ENCODE data around the gene CCR5AS.

Gene CCR5AS

DNA sequence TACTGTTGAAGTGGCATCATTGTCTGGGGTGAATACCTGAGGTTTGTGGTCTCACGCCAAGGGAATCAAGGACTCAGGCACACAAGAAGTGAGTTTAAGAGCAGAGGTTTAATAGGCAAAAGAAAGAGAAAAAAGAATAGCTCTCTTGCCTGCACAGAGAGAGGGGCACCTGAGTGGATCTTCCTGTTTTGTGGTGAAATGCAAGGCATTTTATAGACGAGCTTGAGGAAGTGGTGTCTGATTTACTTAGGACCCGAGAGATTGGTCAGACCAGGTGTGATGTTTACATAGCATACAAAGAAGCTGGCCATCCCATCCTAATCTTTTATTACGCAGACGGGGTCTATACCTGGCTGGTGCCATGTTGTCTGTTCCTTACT lies 22.9 kb downstream of the CCR5AS start:
- no peak overlapping the region for H3K27ac ChIP-seq (ENCODE audit: low read length, poor library complexity, severe bottlenecking)
- H3K79me1 ChIP-seq (replicated peaks; ENCODE audit: low read length, poor library complexity, severe bottlenecking), result no peaks in the 10 kb centered on the region
- H3K18ac ChIP-seq (ENCODE audit: low read depth in 1 of 2, low read length in 2 of 2), result no peak overlapping the region
- H2BK12ac ChIP-seq (ENCODE audit: low read length in 2 of 2), result no peak overlapping the region
- H3K4me2 ChIP-seq (ENCODE audit: low read length, poor library complexity, severe bottlenecking), result no peak overlapping the region
- H3K14ac ChIP-seq (ENCODE audit: low read length in 2 of 2), result no peak overlapping the region
- no peak overlapping the region for H2AK5ac ChIP-seq (ENCODE audit: low read length, severe bottlenecking)
- H3K9ac ChIP-seq (ENCODE audit: low read length), result no peak overlapping the region
- H4K8ac ChIP-seq (ENCODE audit: low read length), result no peak overlapping the region
- no peak overlapping the region for H4K91ac ChIP-seq (ENCODE audit: low read length)
- no peak overlapping the region for H3K4me3 ChIP-seq (ENCODE audit: insufficient read depth in 1 of 2, low read depth in 1 of 2, low read length in 2 of 2)
- no peak overlapping the region for H2BK5ac ChIP-seq (ENCODE audit: low read depth, low read length, poor library complexity, severe bottlenecking)
- no peak overlapping the region for H2BK120ac ChIP-seq (ENCODE audit: low read depth, low read length)
- H3K36me3 ChIP-seq (ENCODE audit: control insufficient read depth in 1 of 2, insufficient read depth in 2 of 2, low read depth in 1 of 2, low read length in 2 of 2), result no peaks in the 10 kb centered on the region
- no peak overlapping the region for H3K23ac ChIP-seq (ENCODE audit: low read length in 2 of 2)
- no peaks in the 10 kb centered on the region for H3K9me3 ChIP-seq (ENCODE audit: control insufficient read depth, low read length)
- H3K4me1 ChIP-seq (ENCODE audit: control insufficient read depth, insufficient read depth, low read depth, low read length), result no peaks in the 10 kb centered on the region
- 82% methylated on average over 5 of the region's 5 CpGs for WGBS
- H3K4ac ChIP-seq (ENCODE audit: low read depth in 1 of 2, low read length in 2 of 2), result no peak overlapping the region
- no peak overlapping the region for H2BK15ac ChIP-seq (ENCODE audit: low read depth, poor library complexity, severe bottlenecking)
- DNase-seq, result no peak
- H3K27me3 ChIP-seq (ENCODE audit: control insufficient read depth in 1 of 2, insufficient read depth in 1 of 2, low read length in 2 of 2), result peaks cover 4 to 28% of the 10 kb centered on the region in 2 experiments
- H2AFZ ChIP-seq (ENCODE audit: low read depth, low read length), result no peak overlapping the region

GRCh38 chr3:46383211-46383950 lies 23.5 kb downstream of the CCR5AS start:
- Histone ChIP-seq H3K14ac (ENCODE audit: low read length in 2 of 2) (no peak overlapping the region), H2BK120ac (ENCODE audit: low read depth, low read length) (no peak overlapping the region)
- WGBS, result 89% methylated on average over 6 of the region's 6 CpGs

GRCh38 chr3:46381625-46382024 lies 25.2 kb downstream of the CCR5AS start:
- no peak for DNase-seq
- no peaks in the 10 kb centered on the region for H3K9me3 ChIP-seq (ENCODE audit: control insufficient read depth, low read length)
- H2BK120ac ChIP-seq (ENCODE audit: low read depth, low read length), result no peak overlapping the region
- no peak overlapping the region for H4K91ac ChIP-seq (ENCODE audit: low read length)
- no peak overlapping the region for H4K8ac ChIP-seq (ENCODE audit: low read length)
- H2BK5ac ChIP-seq (ENCODE audit: low read depth, low read length, poor library complexity, severe bottlenecking), result no peak overlapping the region
- H2AK5ac ChIP-seq (ENCODE audit: low read length, severe bottlenecking), result no peak overlapping the region
- no peak overlapping the region for H3K23ac ChIP-seq (ENCODE audit: low read length in 2 of 2)
- H3K27ac ChIP-seq (ENCODE audit: low read length, poor library complexity, severe bottlenecking), result no peak overlapping the region
- H3K36me3 ChIP-seq (ENCODE audit: control insufficient read depth in 1 of 2, insufficient read depth in 2 of 2, low read depth in 1 of 2, low read length in 2 of 2), result no peaks in the 10 kb centered on the region
- H3K79me1 ChIP-seq (replicated peaks; ENCODE audit: low read length, poor library complexity, severe bottlenecking), result no peaks in the 10 kb centered on the region
- no peak overlapping the region for H3K9ac ChIP-seq (ENCODE audit: low read length)
- no peak overlapping the region for H3K4me2 ChIP-seq (ENCODE audit: low read length, poor library complexity, severe bottlenecking)
- no peak overlapping the region for H3K14ac ChIP-seq (ENCODE audit: low read length in 2 of 2)
- peaks cover 8 to 31% of the 10 kb centered on the region in 2 experiments for H3K27me3 ChIP-seq (ENCODE audit: control insufficient read depth in 1 of 2, insufficient read depth in 1 of 2, low read length in 2 of 2)
- WGBS, result 94% methylated on average over 3 of the region's 3 CpGs
- H3K4ac ChIP-seq (ENCODE audit: low read depth in 1 of 2, low read length in 2 of 2), result no peak overlapping the region
- no peaks in the 10 kb centered on the region for H3K4me1 ChIP-seq (ENCODE audit: control insufficient read depth, insufficient read depth, low read depth, low read length)
- no peak overlapping the region for H3K18ac ChIP-seq (ENCODE audit: low read depth in 1 of 2, low read length in 2 of 2)
- H2BK15ac ChIP-seq (ENCODE audit: low read depth, poor library complexity, severe bottlenecking), result no peak overlapping the region
- H2AFZ ChIP-seq (ENCODE audit: low read depth, low read length), result no peak overlapping the region
- H3K4me3 ChIP-seq (ENCODE audit: insufficient read depth in 1 of 2, low read depth in 1 of 2, low read length in 2 of 2), result no peak overlapping the region
- H2BK12ac ChIP-seq (ENCODE audit: low read length in 2 of 2), result no peak overlapping the region

More at GRCh38 chr3:46383211-46383950, 23.5 kb downstream of the CCR5AS start:
- H2BK15ac ChIP-seq (ENCODE audit: low read depth, poor library complexity, severe bottlenecking), result no peak overlapping the region
- peaks cover 4 to 28% of the 10 kb centered on the region in 2 experiments for H3K27me3 ChIP-seq (ENCODE audit: control insufficient read depth in 1 of 2, insufficient read depth in 1 of 2, low read length in 2 of 2)
- no peaks in the 10 kb centered on the region for H3K36me3 ChIP-seq (ENCODE audit: control insufficient read depth in 1 of 2, insufficient read depth in 2 of 2, low read depth in 1 of 2, low read length in 2 of 2)
- no peaks in the 10 kb centered on the region for H3K4me1 ChIP-seq (ENCODE audit: control insufficient read depth, insufficient read depth, low read depth, low read length)
- no peak overlapping the region for H4K8ac ChIP-seq (ENCODE audit: low read length)
- no peak overlapping the region for H2AK5ac ChIP-seq (ENCODE audit: low read length, severe bottlenecking)
- no peaks in the 10 kb centered on the region for H3K79me1 ChIP-seq (replicated peaks; ENCODE audit: low read length, poor library complexity, severe bottlenecking)
- H3K9me3 ChIP-seq (ENCODE audit: control insufficient read depth, low read length), result no peaks in the 10 kb centered on the region
- H3K4ac ChIP-seq (ENCODE audit: low read depth in 1 of 2, low read length in 2 of 2), result no peak overlapping the region
- no peak overlapping the region for H4K91ac ChIP-seq (ENCODE audit: low read length)
- H3K18ac ChIP-seq (ENCODE audit: low read depth in 1 of 2, low read length in 2 of 2), result no peak overlapping the region
- no peak overlapping the region for H3K27ac ChIP-seq (ENCODE audit: low read length, poor library complexity, severe bottlenecking)
- H3K4me3 ChIP-seq (ENCODE audit: insufficient read depth in 1 of 2, low read depth in 1 of 2, low read length in 2 of 2), result no peak overlapping the region
- H3K4me2 ChIP-seq (ENCODE audit: low read length, poor library complexity, severe bottlenecking), result no peak overlapping the region
- H2BK12ac ChIP-seq (ENCODE audit: low read length in 2 of 2), result no peak overlapping the region
- H2AFZ ChIP-seq (ENCODE audit: low read depth, low read length), result no peak overlapping the region
- DNase-seq, result no peak
- H3K9ac ChIP-seq (ENCODE audit: low read length), result no peak overlapping the region
- H2BK5ac ChIP-seq (ENCODE audit: low read depth, low read length, poor library complexity, severe bottlenecking), result no peak overlapping the region
- H3K23ac ChIP-seq (ENCODE audit: low read length in 2 of 2), result no peak overlapping the region

DNA sequence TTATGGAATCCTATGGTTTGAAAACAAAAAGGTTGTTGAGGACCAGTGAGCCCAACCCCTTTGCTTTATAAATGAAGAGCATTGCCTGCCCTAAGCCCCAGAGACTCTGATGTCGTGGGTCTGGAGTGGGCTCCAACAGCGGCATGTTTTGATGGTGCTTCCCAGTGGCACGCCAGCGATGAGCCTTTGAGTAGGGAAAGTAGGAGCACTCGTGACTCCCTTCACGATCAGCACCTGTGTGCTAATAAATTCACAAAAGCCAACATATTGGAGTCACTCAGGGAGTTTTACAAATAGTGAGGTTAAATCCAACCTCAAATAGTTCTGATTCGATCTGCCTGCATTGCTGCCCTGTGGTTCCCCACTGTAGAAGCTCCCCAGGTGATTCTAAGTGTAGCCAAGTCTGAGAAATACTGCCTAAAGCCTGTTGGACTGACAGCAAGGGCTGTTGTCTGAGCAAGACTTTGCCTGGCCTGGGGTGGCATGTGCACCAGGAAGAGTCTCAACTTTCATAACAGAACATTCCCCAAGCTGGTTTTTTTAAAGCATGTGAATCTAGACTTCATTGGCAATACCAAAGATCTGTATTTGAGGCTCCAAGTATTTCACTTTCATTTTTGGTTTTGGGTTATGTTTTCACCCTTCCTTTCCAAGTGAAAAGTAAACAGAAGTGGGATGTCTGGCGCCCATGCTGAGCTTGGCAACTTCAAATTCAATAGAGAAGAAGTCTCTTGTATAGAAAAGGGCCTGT lies 26.2 kb downstream of the CCR5AS start:
- Histone ChIP-seq H3K4ac (ENCODE audit: low read depth in 1 of 2, low read length in 2 of 2) (no peak overlapping the region), H4K91ac (ENCODE audit: low read length) (no peak overlapping the region), H3K23ac (ENCODE audit: low read length in 2 of 2) (no peak overlapping the region), H3K27me3 (ENCODE audit: control insufficient read depth in 1 of 2, insufficient read depth in 1 of 2, low read length in 2 of 2) (peaks cover 14 to 36% of the 10 kb centered on the region in 2 experiments), H3K27ac (ENCODE audit: low read length, poor library complexity, severe bottlenecking) (no peak overlapping the region), H3K79me1 (replicated peaks; ENCODE audit: low read length, poor library complexity, severe bottlenecking) (no peaks in the 10 kb centered on the region), H3K14ac (ENCODE audit: low read length in 2 of 2) (no peak overlapping the region), H3K9me3 (ENCODE audit: control insufficient read depth, low read length) (no peaks in the 10 kb centered on the region), H2BK5ac (ENCODE audit: low read depth, low read length, poor library complexity, severe bottlenecking) (no peak overlapping the region), H2BK12ac (ENCODE audit: low read length in 2 of 2) (no peak overlapping the region), H4K8ac (ENCODE audit: low read length) (no peak overlapping the region), H2AFZ (ENCODE audit: low read depth, low read length) (no peak overlapping the region), H3K18ac (ENCODE audit: low read depth in 1 of 2, low read length in 2 of 2) (no peak overlapping the region), H2BK120ac (ENCODE audit: low read depth, low read length) (no peak overlapping the region), H3K4me2 (ENCODE audit: low read length, poor library complexity, severe bottlenecking) (no peak overlapping the region), H3K36me3 (ENCODE audit: control insufficient read depth in 1 of 2, insufficient read depth in 2 of 2, low read depth in 1 of 2, low read length in 2 of 2) (no peaks in the 10 kb centered on the region), H3K4me3 (ENCODE audit: insufficient read depth in 1 of 2, low read depth in 1 of 2, low read length in 2 of 2) (no peak overlapping the region), H3K4me1 (ENCODE audit: control insufficient read depth, insufficient read depth, low read depth, low read length) (no peaks in the 10 kb centered on the region), H3K9ac (ENCODE audit: low read length) (no peak overlapping the region), H2BK15ac (ENCODE audit: low read depth, poor library complexity, severe bottlenecking) (no peak overlapping the region), H2AK5ac (ENCODE audit: low read length, severe bottlenecking) (no peak overlapping the region)
- no peak for DNase-seq
- 73% methylated on average over 6 of the region's 8 CpGs for WGBS
